ENCODE data around the gene PAWR.
"Not testable (repeated sequence)": the region's sequence is repeated elsewhere in the genome, so short reads cannot be mapped to it uniquely, and the experiment has no call there.

Gene PAWR

DNA sequence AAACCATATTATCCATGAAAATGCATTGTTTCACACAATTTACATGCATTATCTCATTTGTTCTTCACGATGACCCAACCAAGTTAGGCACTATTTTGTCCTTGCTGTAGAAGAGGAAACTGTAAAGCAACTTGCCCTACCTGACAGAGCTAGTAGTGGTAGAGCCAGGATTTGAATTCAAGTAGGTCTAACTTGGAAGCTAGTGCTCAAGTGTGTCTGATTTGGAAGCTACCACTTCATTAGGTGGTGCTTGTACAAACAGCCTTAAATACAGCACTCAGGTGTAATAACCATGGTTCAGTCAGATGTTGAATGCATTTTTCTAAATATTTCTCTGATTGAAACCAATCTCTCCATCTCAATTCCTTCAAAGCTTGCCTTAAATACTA lies 123.6 kb downstream of the PAWR start:
- H3K4me3 ChIP-seq (ENCODE audit: low read length): no peak overlapping the region
- H3K4me2 ChIP-seq (ENCODE audit: low read depth, low read length): no peak overlapping the region
- no peaks in the 10 kb centered on the region for H3K79me2 ChIP-seq (ENCODE audit: low read length)
- TF ChIP-seq EZH2phosphoT487 (IDR thresholded peaks at IDR 0.05; ENCODE audit: low read length) (no peak), EZH2 (optimal IDR thresholded peaks at IDR 0.05; ENCODE audit: low read depth, low read length) (no peak)
- TF ChIP-seq, protein P1, sequence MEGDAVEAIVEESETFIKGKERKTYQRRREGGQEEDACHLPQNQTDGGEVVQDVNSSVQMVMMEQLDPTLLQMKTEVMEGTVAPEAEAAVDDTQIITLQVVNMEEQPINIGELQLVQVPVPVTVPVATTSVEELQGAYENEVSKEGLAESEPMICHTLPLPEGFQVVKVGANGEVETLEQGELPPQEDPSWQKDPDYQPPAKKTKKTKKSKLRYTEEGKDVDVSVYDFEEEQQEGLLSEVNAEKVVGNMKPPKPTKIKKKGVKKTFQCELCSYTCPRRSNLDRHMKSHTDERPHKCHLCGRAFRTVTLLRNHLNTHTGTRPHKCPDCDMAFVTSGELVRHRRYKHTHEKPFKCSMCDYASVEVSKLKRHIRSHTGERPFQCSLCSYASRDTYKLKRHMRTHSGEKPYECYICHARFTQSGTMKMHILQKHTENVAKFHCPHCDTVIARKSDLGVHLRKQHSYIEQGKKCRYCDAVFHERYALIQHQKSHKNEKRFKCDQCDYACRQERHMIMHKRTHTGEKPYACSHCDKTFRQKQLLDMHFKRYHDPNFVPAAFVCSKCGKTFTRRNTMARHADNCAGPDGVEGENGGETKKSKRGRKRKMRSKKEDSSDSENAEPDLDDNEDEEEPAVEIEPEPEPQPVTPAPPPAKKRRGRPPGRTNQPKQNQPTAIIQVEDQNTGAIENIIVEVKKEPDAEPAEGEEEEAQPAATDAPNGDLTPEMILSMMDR (IDR thresholded peaks at IDR 0.05; ENCODE audit: low read length): no peak
- no peaks in the 10 kb centered on the region for H3K9me3 ChIP-seq (replicated peaks; ENCODE audit: insufficient read depth, low read length)
- no peaks in the 10 kb centered on the region for H3K27me3 ChIP-seq (replicated peaks; ENCODE audit: insufficient read depth, low read length)
- no peaks in the 10 kb centered on the region for H3F3A ChIP-seq (ENCODE audit: insufficient read depth, low read length)
- no peak for DNase-seq
- H3K4me1 ChIP-seq (ENCODE audit: low read length): no peaks in the 10 kb centered on the region
- H3K27ac ChIP-seq (ENCODE audit: low read length): no peak overlapping the region
- H3K36me3 ChIP-seq (replicated peaks; ENCODE audit: insufficient read depth, low read length): no peaks in the 10 kb centered on the region
- no peaks in the 10 kb centered on the region for H4K20me1 ChIP-seq (ENCODE audit: insufficient read depth, low read length)
- H3K9me2 ChIP-seq (replicated peaks; ENCODE audit: insufficient read depth, low read length): no peaks in the 10 kb centered on the region
- no peak overlapping the region for H3K9ac ChIP-seq (ENCODE audit: low read length)
- H2AFZ ChIP-seq (ENCODE audit: low read length): no peak overlapping the region

GRCh38 chr12:79566452-79567174 lies 124.2 kb downstream of the PAWR start:
- no peak overlapping the region for H2AFZ ChIP-seq (ENCODE audit: low read length)
- no peak overlapping the region for H3K4me3 ChIP-seq (ENCODE audit: low read length)
- H3K79me2 ChIP-seq (ENCODE audit: low read length): no peaks in the 10 kb centered on the region
- H3K9me2 ChIP-seq (replicated peaks; ENCODE audit: insufficient read depth, low read length): no peaks in the 10 kb centered on the region
- no peaks in the 10 kb centered on the region for H3K27me3 ChIP-seq (replicated peaks; ENCODE audit: insufficient read depth, low read length)
- H3K4me1 ChIP-seq (ENCODE audit: low read length): no peaks in the 10 kb centered on the region
- H3K4me2 ChIP-seq (ENCODE audit: low read depth, low read length): no peak overlapping the region
- no peak for DNase-seq
- no peak overlapping the region for H3K9ac ChIP-seq (ENCODE audit: low read length)
- no peaks in the 10 kb centered on the region for H3K9me3 ChIP-seq (replicated peaks; ENCODE audit: insufficient read depth, low read length)
- TF ChIP-seq EZH2phosphoT487 (IDR thresholded peaks at IDR 0.05; ENCODE audit: low read length) (no peak), EZH2 (optimal IDR thresholded peaks at IDR 0.05; ENCODE audit: low read depth, low read length) (no peak)
- TF ChIP-seq, protein P1 (IDR thresholded peaks at IDR 0.05; ENCODE audit: low read length): no peak
- H3K36me3 ChIP-seq (replicated peaks; ENCODE audit: insufficient read depth, low read length): no peaks in the 10 kb centered on the region
- no peak overlapping the region for H3K27ac ChIP-seq (ENCODE audit: low read length)
- no peaks in the 10 kb centered on the region for H3F3A ChIP-seq (ENCODE audit: insufficient read depth, low read length)
- H4K20me1 ChIP-seq (ENCODE audit: insufficient read depth, low read length): no peaks in the 10 kb centered on the region

DNA sequence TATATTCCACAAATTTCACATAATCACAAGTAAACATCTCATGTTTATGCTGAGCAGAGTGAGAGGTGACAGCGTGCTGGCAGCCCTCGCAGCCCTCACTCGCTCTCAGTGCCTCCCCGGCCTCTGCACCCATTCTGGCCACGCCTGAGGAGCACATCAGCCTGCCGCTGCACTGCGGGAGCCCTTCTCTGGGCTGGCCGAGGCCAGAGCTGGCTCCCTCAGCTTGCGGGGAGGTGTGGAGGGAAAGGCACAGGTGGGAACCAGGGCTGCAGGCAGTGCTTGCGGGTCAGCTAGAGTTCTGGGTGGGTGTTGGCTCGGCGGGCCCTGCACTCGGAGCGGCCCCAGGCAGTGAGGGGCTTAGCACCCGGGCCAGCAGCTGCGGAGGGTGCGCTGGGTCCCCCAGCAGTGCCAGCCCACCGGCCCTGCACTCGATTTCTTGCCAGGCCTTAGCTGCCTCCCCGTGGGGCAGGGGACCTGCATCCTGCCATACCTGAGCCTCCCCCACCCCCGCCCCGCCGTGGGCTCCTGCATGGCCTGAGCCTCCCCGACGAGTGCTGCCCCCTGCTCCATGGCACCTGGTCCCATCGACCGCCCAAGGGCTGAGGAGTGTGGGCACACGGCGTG lies 125.9 kb downstream of the PAWR start:
- H3F3A ChIP-seq (ENCODE audit: insufficient read depth, low read length); H3K4me3 ChIP-seq (ENCODE audit: low read length); H3K79me2 ChIP-seq (ENCODE audit: low read length); H3K27me3 ChIP-seq (replicated peaks; ENCODE audit: insufficient read depth, low read length); DNase-seq; H2AFZ ChIP-seq (ENCODE audit: low read length); H3K27ac ChIP-seq (ENCODE audit: low read length); H4K20me1 ChIP-seq (ENCODE audit: insufficient read depth, low read length); H3K36me3 ChIP-seq (replicated peaks; ENCODE audit: insufficient read depth, low read length); H3K9me2 ChIP-seq (replicated peaks; ENCODE audit: insufficient read depth, low read length); H3K9me3 ChIP-seq (replicated peaks; ENCODE audit: insufficient read depth, low read length); H3K9ac ChIP-seq (ENCODE audit: low read length); H3K4me2 ChIP-seq (ENCODE audit: low read depth, low read length); H3K4me1 ChIP-seq (ENCODE audit: low read length): not testable (repeated sequence)

Measured in MM.1S (cell line).